IMR-90 (cell line): ENCODE measurements around the gene GABARAPL1. TPM values are rescaled to one million over a fixed set of nuclear protein-coding genes. Genes with fewer than 3 reads are reported as not detected.

Experiments used
- ATAC-seq: fragments of 200-7000 bp; cut with Tn5 transposase; 2 replicates; pipeline ENCODE4 v1.9.1; 2020; ENCODE audit warnings: low read depth, mild to moderate bottlenecking, moderate library complexity
- BruUV-seq: library from RNA; stranded (reverse); fragments of 400-500 nt; replicated peaks from 2 replicates; lab custom pipeline; 2021; lab: Mats Ljungman, UMichigan
- CTCF ChIA-PET: fragments of 300-600 bp; formaldehyde crosslinking; extraction: SDS; loops from one replicate; lab custom pipeline; 2021; ENCODE audit warnings: antibody characterized with exemption; lab: Yijun Ruan, JAX
- POLR2A ChIA-PET: fragments of 300-600 bp; sonication (Branson Sonifier 250); formaldehyde crosslinking; loops from one replicate; lab custom pipeline; 2022; ENCODE audit warnings: antibody characterized with exemption; ENCODE audit not compliant: unreplicated experiment; lab: Charles Lee
- DNase-seq: peaks from one replicate; pipeline ENCODE4 v3.0.0; 2013
- H2AFZ ChIP-seq: replicated peaks from 2 replicates; pipeline ENCODE3; 2013; ENCODE audit warnings: low read length, mild to moderate bottlenecking; ENCODE audit not compliant: poor library complexity
- H2AK5ac ChIP-seq: 2 replicates; pipeline ENCODE4 v1.6.1; 2013; ENCODE audit warnings: low read depth, low read length, inconsistent platforms
- H2AK9ac ChIP-seq: replicated peaks from 2 replicates; pipeline ENCODE3; 2013; ENCODE audit warnings: mild to moderate bottlenecking, low read depth, low read length, moderate library complexity; ENCODE audit not compliant: poor library complexity
- H2BK120ac ChIP-seq: 2 replicates; pipeline ENCODE4 v1.6.1; 2013; ENCODE audit warnings: low read depth, low read length, inconsistent platforms
- H2BK15ac ChIP-seq: 3 replicates; pipeline ENCODE4 v1.6.1; 2013; ENCODE audit warnings: low read depth, low read length, inconsistent platforms
- H2BK20ac ChIP-seq: 2 replicates; pipeline ENCODE4 v1.6.1; 2013; ENCODE audit warnings: low read depth, mild to moderate bottlenecking, inconsistent platforms, low read length, moderate library complexity
- H2BK5ac ChIP-seq: 2 replicates; pipeline ENCODE4 v1.6.1; 2013; ENCODE audit warnings: mild to moderate bottlenecking, low read depth, low read length, inconsistent platforms; ENCODE audit not compliant: poor library complexity, severe bottlenecking
- H3K14ac ChIP-seq: replicated peaks from 2 replicates; pipeline ENCODE4 v1.6.1; 2013; ENCODE audit warnings: low read depth, low read length, inconsistent platforms
- H3K18ac ChIP-seq: 2 replicates; pipeline ENCODE4 v1.6.1; 2013; ENCODE audit warnings: low read depth, low read length, control low read depth
- H3K23ac ChIP-seq: 2 replicates; pipeline ENCODE4 v1.6.1; 2013; ENCODE audit warnings: low read depth, low read length, inconsistent platforms
- H3K27ac ChIP-seq: 2 replicates; pipeline ENCODE4 v1.5.1; 2013; ENCODE audit warnings: mild to moderate bottlenecking, control low read depth, low read length; ENCODE audit not compliant: insufficient read depth
- H3K27me3 ChIP-seq: 2 replicates; pipeline ENCODE4 v1.6.1; 2013; ENCODE audit warnings: low read length; ENCODE audit not compliant: control insufficient read depth, insufficient read depth
- H3K36me3 ChIP-seq: 2 replicates; pipeline ENCODE4 v1.6.1; 2013; ENCODE audit warnings: low read length, mixed read lengths; ENCODE audit not compliant: control insufficient read depth, insufficient read depth
- H3K4ac ChIP-seq: 2 replicates; pipeline ENCODE4 v1.6.1; 2013; ENCODE audit warnings: low read depth, low read length, inconsistent platforms
- H3K4me1 ChIP-seq: 2 replicates; pipeline ENCODE4 v1.6.1; 2013; ENCODE audit warnings: low read length, mixed read lengths; ENCODE audit not compliant: control insufficient read depth, insufficient read depth
- H3K4me2 ChIP-seq: 2 replicates; pipeline ENCODE4 v1.6.1; 2013; ENCODE audit warnings: low read depth, mild to moderate bottlenecking, control low read depth, low read length, moderate library complexity
- H3K4me3 ChIP-seq: 2 replicates; pipeline ENCODE4 v1.5.1; 2013; ENCODE audit warnings: low read depth, mild to moderate bottlenecking, control low read depth, low read length, moderate library complexity; ENCODE audit not compliant: insufficient read depth
- H3K56ac ChIP-seq: 2 replicates; pipeline ENCODE4 v1.6.1; 2013; ENCODE audit warnings: low read length, inconsistent platforms; ENCODE audit not compliant: insufficient read depth; ENCODE audit errors: extremely low read depth
- H3K79me1 ChIP-seq, 2 experiments: 2 replicates each; pipeline ENCODE4 v1.6.1; 2013; ENCODE audit warnings: low read length in 2 of 2, inconsistent platforms in 1 of 2, low read depth in 1 of 2
- H3K9ac ChIP-seq: 2 replicates; pipeline ENCODE4 v1.6.1; 2013; ENCODE audit warnings: low read depth, low read length, control low read depth
- H3K9me1 ChIP-seq: 2 replicates; pipeline ENCODE4 v1.6.1; 2013; ENCODE audit warnings: low read length, inconsistent platforms; ENCODE audit not compliant: insufficient read depth
- H3K9me3 ChIP-seq: 2 replicates; pipeline ENCODE4 v1.6.1; 2013; ENCODE audit warnings: low read length; ENCODE audit not compliant: control insufficient read depth, insufficient read depth
- H4K20me1 ChIP-seq: 2 replicates; pipeline ENCODE4 v1.6.1; 2013; ENCODE audit warnings: low read length, inconsistent platforms; ENCODE audit not compliant: insufficient read depth
- H4K5ac ChIP-seq: 2 replicates; pipeline ENCODE4 v1.6.1; 2013; ENCODE audit warnings: mild to moderate bottlenecking, low read depth, low read length, control low read depth
- H4K8ac ChIP-seq, 2 experiments: 2 replicates each; pipeline ENCODE4 v1.6.1; 2013; ENCODE audit warnings: low read depth in 2 of 2, low read length in 2 of 2, control low read depth in 1 of 2, inconsistent platforms in 1 of 2
- H4K91ac ChIP-seq: 2 replicates; pipeline ENCODE4 v1.6.1; 2013; ENCODE audit warnings: low read depth, low read length, inconsistent platforms; ENCODE audit not compliant: insufficient read depth
- BHLHE40 ChIP-seq: fragments of 150-350 bp; IDR thresholded peaks from 2 replicates; pipeline ENCODE4 v1.6.1; 2016; ENCODE audit warnings: mild to moderate bottlenecking, low read depth, low read length
- CEBPB ChIP-seq: IDR thresholded peaks from 2 replicates; pipeline ENCODE4 v1.6.1; 2012; ENCODE audit warnings: low read depth, low read length, improper control_type of control experiment
- CHD1 ChIP-seq: IDR thresholded peaks from 2 replicates; pipeline ENCODE4 v1.6.1; 2012; ENCODE audit warnings: low read depth, low read length, improper control_type of control experiment
- CTCF ChIP-seq: conservative IDR thresholded peaks from 2 replicates; pipeline ENCODE4 v1.5.1; 2012; ENCODE audit warnings: mild to moderate bottlenecking, low read depth, low read length, improper control_type of control experiment
- FOS ChIP-seq: fragments of 150-350 bp; IDR thresholded peaks from 2 replicates; pipeline ENCODE4 v1.6.1; 2016; ENCODE audit warnings: low read depth, low read length
- MAFK ChIP-seq: IDR thresholded peaks from 2 replicates; pipeline ENCODE4 v1.6.1; 2012; ENCODE audit warnings: low read depth, low read length, improper control_type of control experiment
- MAZ ChIP-seq: IDR thresholded peaks from 2 replicates; pipeline ENCODE4 v1.6.1; 2012; ENCODE audit warnings: low read depth, mild to moderate bottlenecking, low read length, improper control_type of control experiment, moderate library complexity, borderline replicate concordance
- MXI1 ChIP-seq: IDR thresholded peaks from 2 replicates; pipeline ENCODE4 v1.6.1; 2012; ENCODE audit warnings: low read depth, mild to moderate bottlenecking, low read length, moderate library complexity, borderline replicate concordance
- NFE2L2 ChIP-seq: fragments of 150-350 bp; IDR thresholded peaks from 2 replicates; pipeline ENCODE4 v1.6.1; 2016; ENCODE audit warnings: low read depth, mild to moderate bottlenecking, low read length
- POLR2A ChIP-seq: IDR thresholded peaks from 2 replicates; pipeline ENCODE4 v1.6.1; 2012; ENCODE audit warnings: mild to moderate bottlenecking, low read depth, low read length
- RAD21 ChIP-seq: IDR thresholded peaks from 2 replicates; pipeline ENCODE4 v1.6.1; 2012; ENCODE audit warnings: low read length, improper control_type of control experiment
- RCOR1 ChIP-seq: IDR thresholded peaks from 2 replicates; pipeline ENCODE4 v1.6.1; 2012; ENCODE audit warnings: mild to moderate bottlenecking, low read length, improper control_type of control experiment; ENCODE audit not compliant: insufficient replicate concordance
- RFX5 ChIP-seq: IDR thresholded peaks from 2 replicates; pipeline ENCODE4 v1.8.0; 2012; ENCODE audit warnings: low read depth, mild to moderate bottlenecking, low read length, moderate library complexity
- WGBS, 2 experiments: methylation state at CpG; one replicate each; pipeline versions ENCODE4 v1.1.5 to v1.1.7; 2013; ENCODE audit warnings: missing lambda C conversion rate in 2 of 2; ENCODE audit not compliant: insufficient read length in 1 of 2; ENCODE audit errors: extremely low coverage in 2 of 2; 5-methylcytosine and 5-hydroxymethylcytosine counted together
- dilution Hi-C: fragments of 300-500 bp; cut with HindIII; formaldehyde crosslinking; loops from one replicate; pipeline ENCODE4 v1.14.3; 2018; ENCODE audit warnings: low sequenced_read_pairs; ENCODE audit not compliant: unreplicated experiment
- in situ Hi-C: fragments of 300-500 bp; cut with MboI; formaldehyde crosslinking; loops from 3 replicates; pipeline ENCODE4 v1.14.3; 2019; ENCODE audit warnings: low sequenced_read_pairs, inconsistent platforms, mixed read lengths
- intact Hi-C: fragments of 100-400 bp; cut with micrococcal nuclease; formaldehyde crosslinking; loops from 2 replicates; pipeline ENCODE4 v1.10.0; 2022
- polyA plus RNA-seq, 3 experiments: library from polyadenylated mRNA; depleted of rRNA; stranded (reverse); fragments of >200 nt; gene quantifications; 2 replicates each; pipeline ENCODE4 v1.2.3, GENCODE V29; 2012; ENCODE audit warnings: low replicate concordance in 1 of 3
- total RNA-seq: library from RNA; depleted of rRNA; stranded (reverse); fragments of >200 nt; gene quantifications from 2 replicates; pipeline ENCODE4 v1.2.3, GENCODE V29; 2012
- TF ChIP-seq, protein P1 (sequence below): fragments of 150-350 bp; IDR thresholded peaks from 2 replicates; pipeline ENCODE4 v1.6.1; 2017; ENCODE audit warnings: mild to moderate bottlenecking, antibody characterized with exemption, low read length, low read depth
- TF ChIP-seq, protein P2 (sequence below): fragments of 150-350 bp; IDR thresholded peaks from 2 replicates; pipeline ENCODE4 v1.6.1; 2016; ENCODE audit warnings: low read depth, mild to moderate bottlenecking, low read length, moderate library complexity, borderline replicate concordance

Gene GABARAPL1
- total and polyA plus RNA-seq, 2 of the 4 experiments (the other 2 are of a cell fraction) = 51.6 to 93.6 TPM

DNA sequence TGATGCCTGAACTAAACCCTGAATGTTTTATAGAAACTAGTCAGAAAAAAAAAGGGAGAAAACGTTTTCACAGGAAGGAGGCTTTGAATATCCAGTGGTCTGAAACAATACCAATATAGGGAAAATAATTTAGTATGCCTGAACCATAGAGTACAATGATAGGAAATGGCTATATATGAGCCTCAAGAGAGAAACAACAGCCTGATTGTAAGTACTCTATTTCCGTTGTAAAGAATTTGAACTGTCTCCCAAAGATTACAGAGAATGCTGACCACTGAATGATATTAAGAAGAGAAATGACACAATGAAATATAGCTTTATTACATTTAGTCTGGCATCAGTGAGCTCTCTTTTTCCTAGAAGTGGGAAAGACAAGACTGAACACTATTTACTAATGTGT lies 5.5 kb upstream of the GABARAPL1 start:
- Histone ChIP-seq H4K20me1 (no peaks in the 10 kb centered on the region), H3K9me3 (no peaks in the 10 kb centered on the region), H3K4ac (no peak overlapping the region), H3K14ac (no peak overlapping the region), H3K56ac (no peak overlapping the region), H3K4me2 (no peak overlapping the region), H3K27ac (no peak overlapping the region), H2AK9ac (no peak overlapping the region), H4K8ac (no peak overlapping the region), H3K36me3 (no peaks in the 10 kb centered on the region), H3K4me3 (no peak overlapping the region), H3K27me3 (no peaks in the 10 kb centered on the region), H3K9me1 (0 out of 2 replicates have a peak, but pooled peaks cover 3% of the 10 kb centered on the region), H2AFZ (no peak overlapping the region), H4K91ac (no peak overlapping the region), H3K9ac (no peak overlapping the region), H3K79me1 (no peaks in the 10 kb centered on the region), H4K5ac (no peak overlapping the region), H2AK5ac (no peak overlapping the region), H3K23ac (no peak overlapping the region), H3K18ac (no peak overlapping the region), H3K4me1 (peaks cover 2% of the 10 kb centered on the region; the same call in 1 of the 2 replicates), H2BK5ac (no peak overlapping the region), H2BK15ac (no peak overlapping the region; the same call in 2 of the 3 replicates), H2BK120ac (no peak overlapping the region), H2BK20ac (no peak overlapping the region)
- no CpG with 5 or more reads among the region's 2 CpGs for WGBS, 2 experiments
- dilution Hi-C loops (no loop called here), in situ Hi-C loops (no loop called here), intact Hi-C loops (no loop called here)
- ChIA-PET CTCF (no interaction called here), POLR2A (no interaction called here)
- ATAC-seq = no peak
- no peak for TF ChIP-seq MAZ
- no peak for TF ChIP-seq BHLHE40
- no peak for TF ChIP-seq RCOR1
- TF ChIP-seq MAFK = no peak
- TF ChIP-seq CTCF = no peak
- TF ChIP-seq FOS = no peak
- TF ChIP-seq MXI1 = no peak
- TF ChIP-seq CHD1 = no peak
- TF ChIP-seq, protein P1, sequence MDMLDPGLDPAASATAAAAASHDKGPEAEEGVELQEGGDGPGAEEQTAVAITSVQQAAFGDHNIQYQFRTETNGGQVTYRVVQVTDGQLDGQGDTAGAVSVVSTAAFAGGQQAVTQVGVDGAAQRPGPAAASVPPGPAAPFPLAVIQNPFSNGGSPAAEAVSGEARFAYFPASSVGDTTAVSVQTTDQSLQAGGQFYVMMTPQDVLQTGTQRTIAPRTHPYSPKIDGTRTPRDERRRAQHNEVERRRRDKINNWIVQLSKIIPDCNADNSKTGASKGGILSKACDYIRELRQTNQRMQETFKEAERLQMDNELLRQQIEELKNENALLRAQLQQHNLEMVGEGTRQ = no peak
- TF ChIP-seq POLR2A = no peak
- no peak for TF ChIP-seq RFX5
- no peak for TF ChIP-seq CEBPB
- TF ChIP-seq, protein P2, sequence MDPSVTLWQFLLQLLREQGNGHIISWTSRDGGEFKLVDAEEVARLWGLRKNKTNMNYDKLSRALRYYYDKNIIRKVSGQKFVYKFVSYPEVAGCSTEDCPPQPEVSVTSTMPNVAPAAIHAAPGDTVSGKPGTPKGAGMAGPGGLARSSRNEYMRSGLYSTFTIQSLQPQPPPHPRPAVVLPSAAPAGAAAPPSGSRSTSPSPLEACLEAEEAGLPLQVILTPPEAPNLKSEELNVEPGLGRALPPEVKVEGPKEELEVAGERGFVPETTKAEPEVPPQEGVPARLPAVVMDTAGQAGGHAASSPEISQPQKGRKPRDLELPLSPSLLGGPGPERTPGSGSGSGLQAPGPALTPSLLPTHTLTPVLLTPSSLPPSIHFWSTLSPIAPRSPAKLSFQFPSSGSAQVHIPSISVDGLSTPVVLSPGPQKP = no peak
- TF ChIP-seq RAD21 = no peak
- TF ChIP-seq NFE2L2 = no peak
- BruUV-seq = no TSS peak
- no peak for DNase-seq
